ENCODE measurements around the gene TPSAB1.
"Not testable (repeated sequence)": the region's sequence is repeated elsewhere in the genome, so short reads cannot be mapped to it uniquely, and the experiment has no call there.

TPSAB1 gene

GRCh38 chr16:1271724-1272413 is 31.4 kb downstream of the TPSAB1 start:
- not testable (repeated sequence) for DNase-seq

DNA sequence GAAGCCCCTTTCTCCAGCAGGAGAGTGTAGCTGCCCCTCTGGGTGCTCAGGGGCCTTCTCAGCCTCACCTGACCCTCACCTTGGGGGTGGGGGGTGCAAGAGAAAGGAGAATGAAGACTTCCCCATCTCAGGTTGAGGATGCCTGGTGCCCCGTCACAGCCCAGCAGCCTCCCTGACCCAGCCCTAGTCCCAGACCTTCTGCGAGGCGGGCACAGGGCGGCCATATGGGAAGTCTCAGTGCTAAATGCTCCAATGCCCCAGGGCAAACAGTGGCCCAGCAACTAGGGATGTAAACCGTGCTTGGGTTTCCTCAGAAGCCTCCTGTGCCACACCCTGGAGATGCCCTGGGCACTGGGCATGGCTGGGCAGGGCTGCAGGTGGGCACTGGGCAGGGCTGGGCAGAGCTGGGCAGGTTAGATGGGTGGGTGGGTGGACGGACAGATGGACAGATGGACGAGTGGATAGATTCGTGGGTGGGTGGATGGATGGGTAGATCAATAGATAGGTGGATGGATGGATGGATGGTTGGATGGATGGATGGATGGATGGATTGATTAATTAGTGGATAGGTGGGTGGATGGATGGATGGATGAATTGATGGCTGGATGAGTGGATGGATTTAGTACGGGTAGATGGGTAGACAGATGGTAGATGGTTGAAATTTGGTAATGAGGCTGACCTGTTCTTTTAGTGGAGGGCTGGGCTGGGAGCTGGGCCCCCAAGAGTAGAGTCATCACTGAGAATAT is 32.1 kb downstream of the TPSAB1 start:
- no peak for DNase-seq

DNA sequence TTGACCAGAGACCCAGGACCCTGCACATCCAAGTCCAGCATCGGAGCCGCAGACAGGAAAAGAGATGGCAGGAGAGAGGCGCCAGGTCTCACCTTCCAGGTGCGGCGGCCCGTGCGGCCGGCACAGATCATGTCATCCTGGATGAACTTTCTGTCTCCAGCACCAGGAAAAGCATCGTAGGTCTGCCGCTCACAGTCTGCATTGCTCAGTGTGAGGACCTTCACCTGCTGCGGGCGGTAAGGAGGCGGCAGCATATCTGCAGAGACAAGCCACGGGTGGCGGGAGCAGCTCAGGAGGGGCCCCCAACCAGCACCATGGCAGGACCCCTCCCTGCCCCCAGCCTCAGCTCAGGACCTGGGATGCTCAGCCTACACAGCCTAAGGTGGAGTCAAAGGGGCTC is 33.3 kb downstream of the TPSAB1 start:
- DNase-seq, result no peak

- no peak for DNase-seq
Measured at GRCh38 chr16:1274767-1275166, 34.3 kb downstream of the TPSAB1 start.

DNA sequence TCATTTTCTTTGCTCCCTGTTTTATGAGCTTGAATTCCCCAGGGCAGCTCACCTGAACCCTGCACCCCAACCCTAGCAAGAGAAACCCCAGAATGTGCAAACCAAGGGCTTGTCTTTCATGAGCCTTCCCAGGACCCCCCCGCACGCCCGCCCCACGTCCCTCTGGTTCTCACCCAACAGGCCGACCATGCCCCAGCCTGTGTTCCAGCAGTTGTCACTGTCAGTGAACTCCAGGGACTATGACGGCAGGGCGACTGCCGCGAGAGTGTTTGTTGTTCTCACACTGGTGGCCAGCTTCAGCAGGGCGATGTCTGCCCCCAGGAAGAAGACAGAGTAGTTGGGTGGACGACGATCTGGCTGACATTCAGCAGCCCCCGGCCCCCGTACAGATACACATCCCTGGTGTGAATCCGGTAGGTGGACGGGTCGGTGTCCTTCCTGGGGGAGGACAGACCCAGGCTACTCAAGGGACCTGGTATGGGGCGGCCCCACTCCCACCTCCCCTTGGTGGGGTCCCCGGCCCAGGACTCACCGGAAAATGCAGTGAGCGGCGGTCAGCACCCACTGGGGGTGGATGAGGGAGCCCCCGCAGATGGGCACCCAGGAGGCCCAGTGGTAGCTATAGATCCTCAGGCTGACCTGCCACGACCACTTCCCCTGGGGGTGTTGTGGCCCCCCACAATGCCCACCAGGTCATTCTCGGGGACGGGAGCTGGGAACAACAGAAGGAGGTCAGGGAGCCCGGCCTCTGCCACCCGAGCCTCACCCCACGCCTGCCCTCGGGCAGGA is 35.5 kb downstream of the TPSAB1 start:
- DNase-seq, result no peak

DNA sequence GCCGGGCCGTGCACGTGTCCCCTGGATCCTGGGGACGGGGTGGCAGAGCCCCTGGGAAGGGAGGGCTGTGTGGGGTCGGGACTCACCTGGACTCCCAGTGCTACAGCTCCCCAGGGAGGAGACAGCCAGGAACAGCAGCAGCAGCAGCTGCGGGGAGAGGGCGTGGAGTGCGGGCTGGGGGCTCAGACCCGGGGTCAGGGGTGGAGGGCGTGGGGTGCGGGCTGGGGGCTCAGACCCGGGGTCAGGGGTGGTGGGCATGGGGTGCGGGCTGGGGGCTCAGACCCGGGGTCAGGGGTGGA is 36.0 kb downstream of the TPSAB1 start:
- DNase-seq, result no peak

GRCh38 chr16:1277151-1277598 is 36.7 kb downstream of the TPSAB1 start:
- DNase-seq, result no peak

GRCh38 chr16:1277617-1278282 is 37.2 kb downstream of the TPSAB1 start:
- DNase-seq, result no peak

GRCh38 chr16:1278477-1278876 is 38.0 kb downstream of the TPSAB1 start:
- no peak for DNase-seq

GRCh38 chr16:1279081-1279944 is 38.8 kb downstream of the TPSAB1 start:
- no peak for DNase-seq

GRCh38 chr16:1279945-1280589 is 39.6 kb downstream of the TPSAB1 start:
- no peak for DNase-seq

DNA sequence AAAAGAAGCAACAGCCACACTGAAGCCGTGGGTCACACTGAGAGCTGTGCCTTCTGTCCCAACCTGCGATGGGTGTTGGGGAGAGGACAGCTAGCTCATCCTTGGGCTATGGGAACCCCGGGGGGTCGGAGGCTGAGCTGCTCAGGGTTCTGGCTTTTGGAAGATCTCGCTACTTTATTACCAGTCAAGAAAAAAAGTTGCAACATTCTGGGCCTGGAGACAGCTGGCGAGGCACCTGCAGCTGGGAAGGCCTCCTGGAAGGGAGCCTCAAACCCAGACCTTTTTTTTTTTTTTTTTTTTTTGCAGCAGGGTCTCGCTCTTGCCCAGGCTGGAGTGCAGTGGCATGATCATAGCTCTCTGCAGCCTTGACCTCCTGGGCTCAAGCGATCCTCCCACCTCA is 40.3 kb downstream of the TPSAB1 start:
- no peak for DNase-seq

- DNase-seq, result no peak
Measured at GRCh38 chr16:1281517-1281916, 41.0 kb downstream of the TPSAB1 start.

GRCh38 chr16:1282324-1282973 is 41.9 kb downstream of the TPSAB1 start:
- DNase-seq, result no peak

- DNase-seq, result no peak
Measured at GRCh38 chr16:1283296-1283695, 42.8 kb downstream of the TPSAB1 start.

- DNase-seq, result no peak
Measured at GRCh38 chr16:1283996-1284616, 43.6 kb downstream of the TPSAB1 start.

DNA sequence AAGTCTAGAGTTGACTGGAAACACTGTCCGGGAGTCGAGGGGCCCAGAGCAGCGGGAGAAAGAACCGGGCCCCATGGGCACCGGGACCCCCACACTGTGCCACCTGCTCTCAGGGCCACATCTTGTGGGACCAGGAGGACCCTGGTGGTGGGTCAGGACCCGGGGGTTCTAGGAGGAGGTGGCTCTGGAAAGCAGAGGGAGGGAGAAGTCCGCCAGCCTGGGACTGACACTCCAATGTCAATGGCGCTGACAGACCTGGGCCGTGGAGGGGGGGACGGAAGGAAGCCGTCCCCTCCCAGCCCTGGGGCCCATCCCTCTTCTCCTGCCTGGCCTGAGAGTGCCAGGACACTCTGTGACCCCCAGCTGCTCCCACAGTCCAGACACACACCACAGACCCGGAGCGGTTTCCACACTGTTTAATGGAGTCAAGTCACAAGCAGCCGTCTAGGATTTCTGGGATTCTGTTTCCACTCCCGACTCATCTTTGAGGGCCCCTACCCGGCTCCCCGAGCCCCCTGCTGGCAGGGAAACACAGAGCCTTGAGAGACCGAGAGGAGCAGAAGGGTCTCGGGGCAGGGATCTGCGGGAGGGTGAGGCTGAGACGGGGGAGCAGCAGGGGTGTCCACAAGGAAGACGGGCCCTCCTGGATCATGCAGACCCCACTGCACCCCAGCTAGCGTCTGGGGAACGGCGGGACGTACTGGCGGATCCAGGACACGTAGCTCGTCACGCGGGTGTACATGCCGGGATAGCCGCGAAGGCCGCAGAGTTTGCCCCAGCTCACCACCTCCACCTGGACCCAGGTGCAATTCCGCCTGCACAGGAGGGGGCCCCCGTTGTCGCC is 45.4 kb downstream of the TPSAB1 start:
- no peak for DNase-seq

DNA sequence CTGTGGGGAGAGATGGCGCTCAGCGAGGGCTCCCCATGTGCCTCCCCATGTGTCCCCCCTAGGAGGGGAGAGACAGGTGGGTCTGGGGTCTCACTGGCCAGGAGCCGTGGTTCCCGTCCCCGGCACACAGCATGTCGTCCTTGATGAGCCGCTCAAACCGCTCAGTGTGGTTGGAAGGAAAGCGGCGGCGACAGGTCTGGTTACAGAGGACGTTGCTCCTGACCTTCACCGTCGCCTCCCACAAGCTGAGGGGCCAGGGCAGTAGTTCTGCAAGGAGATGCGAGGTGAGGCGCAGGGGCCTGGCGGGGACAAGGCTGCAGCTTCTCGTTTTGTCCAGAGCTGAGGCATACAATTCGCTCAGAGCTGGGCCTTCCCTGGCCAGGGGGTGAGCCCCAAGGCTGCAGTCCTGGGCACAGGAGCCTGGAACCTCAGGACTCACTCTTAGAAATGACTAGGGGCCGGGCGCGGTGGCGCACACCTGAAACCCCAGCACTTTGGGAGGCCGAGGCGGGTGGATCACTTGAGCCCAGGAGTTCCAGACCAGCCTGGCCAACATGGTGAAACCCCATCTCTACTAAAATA is 46.1 kb downstream of the TPSAB1 start:
- no peak for DNase-seq

- no peak for DNase-seq
Measured at GRCh38 chr16:1287982-1288670, 47.6 kb downstream of the TPSAB1 start.
